Panc1 (cell line): ENCODE results near the gene MARCHF6. TPM values are rescaled to one million over a fixed set of nuclear protein-coding genes. Genes with fewer than 3 reads are reported as not detected.
A peak's percentile ranks its signal among the peaks of the same experiment; 100 is the strongest.

Source experiments
- ATAC-seq: fragments of 200-7000 bp; cut with Tn5 transposase; 2 replicates; pipeline ENCODE4 v1.9.1; 2020; ENCODE audit warnings: mild to moderate bottlenecking, moderate library complexity
- BruUV-seq: library from RNA; stranded (reverse); fragments of 400-500 nt; replicated peaks from 2 replicates; lab custom pipeline; 2021; lab: Mats Ljungman, UMichigan
- CTCF ChIA-PET: fragments of 300-600 bp; sonication (Branson Sonifier 250); formaldehyde crosslinking; loops from one replicate; lab custom pipeline; 2022; ENCODE audit warnings: antibody characterized with exemption; lab: Charles Lee
- POLR2A ChIA-PET: fragments of 300-600 bp; sonication (Branson Sonifier 250); formaldehyde crosslinking; loops from one replicate; lab custom pipeline; 2022; ENCODE audit warnings: antibody characterized with exemption; lab: Charles Lee
- DNase-seq: peaks from one replicate; pipeline ENCODE4 v3.0.0-alpha.2; 2010; ENCODE audit warnings: low read depth, low spot score
- H3K27ac ChIP-seq: 2 replicates; pipeline ENCODE4 v1.5.1; 2011; ENCODE audit warnings: mild to moderate bottlenecking, low read length, inconsistent platforms
- H3K27me3 ChIP-seq: fragments of 200-500 bp; sonication (Bioruptor generic); 2 replicates; pipeline ENCODE4 v1.6.0; 2014; ENCODE audit warnings: low read length, inconsistent platforms; ENCODE audit not compliant: control insufficient read depth, insufficient read depth
- H3K36me3 ChIP-seq: fragments of 200-500 bp; sonication (Bioruptor generic); 2 replicates; pipeline ENCODE4 v1.5.1; 2014; ENCODE audit warnings: inconsistent platforms, mild to moderate bottlenecking, low read length, moderate library complexity; ENCODE audit not compliant: control insufficient read depth, insufficient read depth
- H3K4me1 ChIP-seq: 2 replicates; pipeline ENCODE4 v1.5.1; 2011; ENCODE audit warnings: inconsistent platforms, mild to moderate bottlenecking, low read length, moderate library complexity; ENCODE audit not compliant: control insufficient read depth, insufficient read depth
- H3K4me3 ChIP-seq, 2 experiments: 2 replicates each; pipeline ENCODE4 v1.5.1; 2011 to 2012; ENCODE audit warnings: low read depth in 2 of 2, low read length in 2 of 2, mild to moderate bottlenecking in 2 of 2, inconsistent platforms in 1 of 2, moderate library complexity in 1 of 2
- H3K9me3 ChIP-seq: fragments of 200-500 bp; sonication (Bioruptor generic); 2 replicates; pipeline ENCODE4 v1.5.1; 2014; ENCODE audit warnings: low read depth, mild to moderate bottlenecking, inconsistent platforms, low read length, moderate library complexity; ENCODE audit not compliant: control insufficient read depth, insufficient read depth
- POLR2AphosphoS5 ChIP-seq: IDR thresholded peaks from 2 replicates; pipeline ENCODE4 v1.6.1; 2012; ENCODE audit warnings: mild to moderate bottlenecking, low read depth, low read length, moderate library complexity
- SIN3A ChIP-seq: IDR thresholded peaks from 2 replicates; pipeline ENCODE4 v1.6.1; 2012; ENCODE audit warnings: low read depth, mild to moderate bottlenecking, low read length, moderate library complexity, borderline replicate concordance; ENCODE audit not compliant: insufficient read depth
- TCF7L2 ChIP-seq: IDR thresholded peaks from 2 replicates; pipeline ENCODE4 v1.6.1; 2011; ENCODE audit warnings: mild to moderate bottlenecking, low read depth, low read length, inconsistent platforms
- in situ Hi-C: cut with HindIII; loops from 2 replicates; pipeline ENCODE4 v1.10.0; 2016; ENCODE audit warnings: low sequenced_read_pairs, low pct_unique_long_range_greater_than_20kb
- intact Hi-C: fragments of 100-400 bp; cut with micrococcal nuclease; formaldehyde crosslinking; loops from one replicate; pipeline ENCODE4 v1.10.0; 2022; ENCODE audit not compliant: unreplicated experiment
- total RNA-seq: library from RNA; stranded (reverse); gene quantifications from one replicate; pipeline ENCODE4 v1.2.1, GENCODE V29; 2021; ENCODE audit not compliant: unreplicated experiment
- TF ChIP-seq, protein P1 (sequence below), 2 experiments: IDR thresholded peaks; 2 replicates each; pipeline ENCODE4 v1.6.1; 2011 to 2012; ENCODE audit warnings: low read depth in 2 of 2, control low read depth in 1 of 2, low read length in 1 of 2, mild to moderate bottlenecking in 1 of 2, moderate library complexity in 1 of 2; ENCODE audit not compliant: insufficient read depth in 1 of 2
- TF ChIP-seq, protein P2 (sequence below): fragments of 450-650 bp; IDR thresholded peaks from 2 replicates; pipeline ENCODE4 v1.5.1; 2017; ENCODE audit warnings: mild to moderate bottlenecking

MARCHF6 gene
- total RNA-seq, 1 experiment from 2014 or later: 172 TPM

GRCh38 chr5:10304932-10305331, 48.6 kb upstream of the MARCHF6 start:
- ATAC-seq: peak; percentile 29; the same call in 1 of the 2 replicates
- CTCF ChIA-PET: interaction anchor here (1.7 kb wide), 1 partner anchor 21 kb away, joined by 5 read pairs; no protein-coding TSS in a partner anchor

GRCh38 chr5:10306114-10306513, 47.4 kb upstream of the MARCHF6 start:
- intact Hi-C loops (no loop called here), in situ Hi-C loops (no loop called here)
- no peaks in the 10 kb centered on the region for H3K9me3 ChIP-seq
- POLR2A ChIA-PET: no interaction called here
- CTCF ChIA-PET: no interaction called here
- peak overlapping the region; percentile 87 for H3K27ac ChIP-seq
- H3K27me3 ChIP-seq: no peaks in the 10 kb centered on the region
- TF ChIP-seq POLR2AphosphoS5 (no peak), SIN3A (no peak), TCF7L2 (no peak)
- TF ChIP-seq, protein P1, sequence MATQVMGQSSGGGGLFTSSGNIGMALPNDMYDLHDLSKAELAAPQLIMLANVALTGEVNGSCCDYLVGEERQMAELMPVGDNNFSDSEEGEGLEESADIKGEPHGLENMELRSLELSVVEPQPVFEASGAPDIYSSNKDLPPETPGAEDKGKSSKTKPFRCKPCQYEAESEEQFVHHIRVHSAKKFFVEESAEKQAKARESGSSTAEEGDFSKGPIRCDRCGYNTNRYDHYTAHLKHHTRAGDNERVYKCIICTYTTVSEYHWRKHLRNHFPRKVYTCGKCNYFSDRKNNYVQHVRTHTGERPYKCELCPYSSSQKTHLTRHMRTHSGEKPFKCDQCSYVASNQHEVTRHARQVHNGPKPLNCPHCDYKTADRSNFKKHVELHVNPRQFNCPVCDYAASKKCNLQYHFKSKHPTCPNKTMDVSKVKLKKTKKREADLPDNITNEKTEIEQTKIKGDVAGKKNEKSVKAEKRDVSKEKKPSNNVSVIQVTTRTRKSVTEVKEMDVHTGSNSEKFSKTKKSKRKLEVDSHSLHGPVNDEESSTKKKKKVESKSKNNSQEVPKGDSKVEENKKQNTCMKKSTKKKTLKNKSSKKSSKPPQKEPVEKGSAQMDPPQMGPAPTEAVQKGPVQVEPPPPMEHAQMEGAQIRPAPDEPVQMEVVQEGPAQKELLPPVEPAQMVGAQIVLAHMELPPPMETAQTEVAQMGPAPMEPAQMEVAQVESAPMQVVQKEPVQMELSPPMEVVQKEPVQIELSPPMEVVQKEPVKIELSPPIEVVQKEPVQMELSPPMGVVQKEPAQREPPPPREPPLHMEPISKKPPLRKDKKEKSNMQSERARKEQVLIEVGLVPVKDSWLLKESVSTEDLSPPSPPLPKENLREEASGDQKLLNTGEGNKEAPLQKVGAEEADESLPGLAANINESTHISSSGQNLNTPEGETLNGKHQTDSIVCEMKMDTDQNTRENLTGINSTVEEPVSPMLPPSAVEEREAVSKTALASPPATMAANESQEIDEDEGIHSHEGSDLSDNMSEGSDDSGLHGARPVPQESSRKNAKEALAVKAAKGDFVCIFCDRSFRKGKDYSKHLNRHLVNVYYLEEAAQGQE (IDR thresholded peaks at IDR 0.05; ENCODE audit: insufficient read depth in 1 of 2, low read depth in 2 of 2, low read length in 1 of 2): no peak
- TF ChIP-seq, protein P2, sequence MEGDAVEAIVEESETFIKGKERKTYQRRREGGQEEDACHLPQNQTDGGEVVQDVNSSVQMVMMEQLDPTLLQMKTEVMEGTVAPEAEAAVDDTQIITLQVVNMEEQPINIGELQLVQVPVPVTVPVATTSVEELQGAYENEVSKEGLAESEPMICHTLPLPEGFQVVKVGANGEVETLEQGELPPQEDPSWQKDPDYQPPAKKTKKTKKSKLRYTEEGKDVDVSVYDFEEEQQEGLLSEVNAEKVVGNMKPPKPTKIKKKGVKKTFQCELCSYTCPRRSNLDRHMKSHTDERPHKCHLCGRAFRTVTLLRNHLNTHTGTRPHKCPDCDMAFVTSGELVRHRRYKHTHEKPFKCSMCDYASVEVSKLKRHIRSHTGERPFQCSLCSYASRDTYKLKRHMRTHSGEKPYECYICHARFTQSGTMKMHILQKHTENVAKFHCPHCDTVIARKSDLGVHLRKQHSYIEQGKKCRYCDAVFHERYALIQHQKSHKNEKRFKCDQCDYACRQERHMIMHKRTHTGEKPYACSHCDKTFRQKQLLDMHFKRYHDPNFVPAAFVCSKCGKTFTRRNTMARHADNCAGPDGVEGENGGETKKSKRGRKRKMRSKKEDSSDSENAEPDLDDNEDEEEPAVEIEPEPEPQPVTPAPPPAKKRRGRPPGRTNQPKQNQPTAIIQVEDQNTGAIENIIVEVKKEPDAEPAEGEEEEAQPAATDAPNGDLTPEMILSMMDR: no peak
- ATAC-seq (no peak), DNase-seq (no peak)
- BruUV-seq: no TSS peak
- no peaks in the 10 kb centered on the region for H3K36me3 ChIP-seq
- peak overlapping the region; percentile 61 to 64 for H3K4me3 ChIP-seq
- H3K4me1 ChIP-seq: peaks cover 60% of the 10 kb centered on the region

More at GRCh38 chr5:10304932-10305331, 48.6 kb upstream of the MARCHF6 start:
- H3K27ac ChIP-seq: peak overlapping the region; percentile 15; the same call in 1 of the 2 replicates
- TF ChIP-seq, protein P2: peak; percentile 67; the same call in 1 of the 2 replicates
- no peak for TF ChIP-seq TCF7L2
- no peak for TF ChIP-seq POLR2AphosphoS5
- TF ChIP-seq, protein P1 (IDR thresholded peaks at IDR 0.05; ENCODE audit: insufficient read depth in 1 of 2, low read depth in 2 of 2, low read length in 1 of 2): no peak
- TF ChIP-seq SIN3A: no peak
- in situ Hi-C loops (no loop called here), intact Hi-C loops (no loop called here)
- H3K4me3 ChIP-seq: no peak overlapping the region
- no peaks in the 10 kb centered on the region for H3K9me3 ChIP-seq
- no peaks in the 10 kb centered on the region for H3K27me3 ChIP-seq
- peaks cover 49% of the 10 kb centered on the region for H3K4me1 ChIP-seq
- no TSS peak for BruUV-seq
- no peak for DNase-seq
- POLR2A ChIA-PET: interaction anchor here (1.1 kb wide), 1 partner anchor 53 kb away, joined by 3 read pairs; no protein-coding TSS in a partner anchor
- no peaks in the 10 kb centered on the region for H3K36me3 ChIP-seq
